Measurements from ENCODE around the gene GPX3. TPM values are rescaled to one million over a fixed set of nuclear protein-coding genes. Genes with fewer than 3 reads are reported as not detected.

Gene GPX3
- polyA plus RNA-seq, 1 donor: 45.0 TPM

DNA sequence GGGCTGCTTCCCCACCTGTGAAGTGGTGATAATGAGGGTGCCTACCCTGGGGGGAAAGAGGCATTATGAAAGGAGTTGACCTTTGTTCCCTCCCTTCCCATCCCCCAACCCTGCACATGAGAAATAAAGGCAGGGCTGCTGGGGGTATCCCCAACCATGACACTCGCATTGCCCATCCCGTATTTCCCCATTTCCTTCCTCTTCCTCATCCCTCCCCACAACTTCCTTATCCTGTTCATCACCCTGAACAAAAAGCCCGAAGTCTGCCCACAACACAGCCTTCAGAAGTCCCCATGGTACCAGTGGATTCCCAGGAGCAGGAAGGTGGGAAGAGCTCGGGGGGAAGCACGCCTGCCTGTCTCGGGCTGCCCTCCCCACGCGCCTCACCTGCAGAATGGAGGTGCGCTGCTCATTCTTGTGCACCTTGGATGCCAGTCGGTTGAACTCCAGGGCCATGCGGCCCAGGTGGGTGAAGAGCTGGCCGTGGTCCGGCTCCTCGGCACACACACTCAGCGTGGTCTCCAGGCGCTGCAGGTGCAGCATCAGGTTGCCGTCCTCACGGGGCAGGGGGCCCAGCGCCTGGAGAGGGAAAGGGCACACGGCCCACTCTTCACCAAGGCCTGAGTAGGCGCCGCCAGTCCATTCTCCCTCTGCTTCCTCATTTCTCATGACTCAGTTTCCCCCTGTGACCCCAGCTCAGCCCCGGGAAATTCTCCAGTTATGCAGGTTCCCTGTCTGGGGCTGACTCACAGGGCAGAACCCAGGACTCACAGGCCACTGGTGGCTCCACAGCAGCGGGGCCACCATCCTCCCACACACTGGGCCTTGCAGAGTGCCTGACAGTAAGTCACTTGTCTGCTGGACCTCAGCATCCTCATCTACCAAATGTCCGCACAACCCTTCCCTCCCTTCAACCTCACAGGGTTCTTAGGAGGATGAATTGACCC, 36.3 kb downstream of the GPX3 start:
- no peak for DNase-seq (ENCODE audit: low read depth)

DNA sequence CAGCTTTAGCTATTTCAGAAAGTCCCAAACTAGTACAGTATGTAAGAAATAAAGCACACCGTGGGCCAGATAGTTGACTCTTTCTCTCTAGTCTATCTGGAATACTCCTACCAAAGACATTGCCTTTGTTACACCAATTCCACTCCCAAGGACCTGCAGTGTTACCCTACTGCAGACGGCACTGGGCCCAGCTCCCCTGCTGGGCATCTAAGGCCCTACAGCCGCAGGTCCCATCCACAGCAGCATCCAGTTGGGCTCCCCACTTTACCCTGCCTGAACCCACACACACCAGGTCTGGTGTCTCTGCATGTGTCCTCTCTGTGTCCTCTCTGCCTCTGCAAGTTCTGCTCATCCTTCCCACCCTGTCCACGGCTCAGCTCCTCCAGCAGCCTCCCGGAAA, 37.9 kb downstream of the GPX3 start:
- DNase-seq (ENCODE audit: low read depth): no peak

DNA sequence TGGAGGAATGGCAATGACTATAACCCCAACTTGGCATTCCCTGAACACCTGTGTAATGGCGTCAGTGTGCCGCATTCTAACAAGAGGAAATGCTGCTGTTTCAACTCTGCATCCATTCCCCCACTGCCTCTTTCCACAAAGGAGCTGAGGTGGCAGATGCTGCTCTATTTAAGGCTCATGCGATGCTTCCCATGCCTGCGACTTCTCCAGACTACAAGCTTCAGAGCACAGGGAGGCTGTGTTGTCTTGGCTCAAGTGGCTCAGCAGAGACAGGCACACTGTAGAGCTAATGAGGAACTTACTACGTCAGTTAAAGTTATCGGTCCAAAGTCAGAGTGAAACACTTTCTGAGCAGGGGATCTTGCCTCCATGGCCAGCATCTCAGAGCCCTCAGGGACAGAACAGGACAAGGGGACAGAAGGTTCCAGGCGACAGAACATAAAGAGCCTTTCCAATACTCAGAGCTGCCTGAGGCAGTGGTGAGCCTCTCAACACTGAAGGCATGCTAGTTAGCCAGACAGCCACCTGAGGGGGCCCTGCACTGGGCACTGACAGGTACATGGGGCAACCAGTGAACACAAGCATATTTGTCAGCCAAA, 38.6 kb downstream of the GPX3 start:
- no peak for DNase-seq (ENCODE audit: low read depth)

DNA sequence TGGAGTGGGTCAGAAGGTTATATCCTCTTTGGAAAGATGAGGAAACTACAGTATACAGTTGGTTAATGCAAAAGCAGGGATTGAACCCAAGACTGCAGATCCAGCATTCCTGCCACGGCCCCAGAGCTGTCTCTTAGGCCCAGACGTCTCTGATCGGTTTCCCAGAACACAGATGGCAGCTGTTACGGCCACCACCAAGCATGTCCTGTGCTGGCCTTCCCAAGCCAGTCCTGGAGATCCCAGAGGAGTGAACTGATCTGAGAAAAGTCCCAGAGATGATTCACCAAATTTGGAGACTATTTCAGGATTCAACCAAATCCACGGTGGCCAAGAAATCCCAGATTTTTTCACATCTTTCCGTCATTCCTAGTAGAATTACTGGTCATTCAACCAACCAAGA, 40.4 kb downstream of the GPX3 start:
- no peak for DNase-seq (ENCODE audit: low read depth)

DNA sequence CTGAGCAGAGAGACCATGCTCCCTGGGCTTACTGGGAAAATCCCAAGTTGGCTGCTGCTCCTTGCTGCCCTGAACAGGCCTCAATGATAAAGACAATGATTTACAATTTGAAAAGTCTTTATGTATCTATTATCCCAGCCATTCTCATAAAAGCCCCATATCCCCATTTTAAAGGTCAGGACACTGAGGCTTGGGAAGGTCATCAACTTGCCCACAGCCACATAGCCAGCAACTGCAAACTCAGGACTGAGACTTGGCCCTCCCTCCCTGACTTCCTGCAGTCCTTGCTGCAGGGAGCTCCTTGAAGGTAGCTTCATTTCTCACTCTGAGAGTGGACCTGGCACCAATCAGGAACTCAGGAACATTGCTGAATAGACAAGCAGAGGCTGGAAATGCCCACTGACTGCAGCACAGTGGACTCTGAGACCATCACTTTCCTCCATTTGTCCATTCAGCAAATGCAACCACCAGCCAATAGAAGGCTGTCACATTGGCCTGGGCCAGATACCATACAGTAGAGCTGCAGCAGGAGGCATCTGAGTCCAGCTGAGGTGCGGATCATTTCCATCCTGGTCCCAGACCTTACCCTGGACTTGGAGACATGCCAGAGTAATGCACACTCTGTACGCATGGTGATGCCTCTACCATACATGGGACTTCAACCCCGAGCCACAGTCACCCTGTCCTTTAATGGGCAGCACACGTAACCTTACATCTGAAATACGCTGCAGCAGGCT, 42.2 kb downstream of the GPX3 start:
- no peak for DNase-seq (ENCODE audit: low read depth)

DNA sequence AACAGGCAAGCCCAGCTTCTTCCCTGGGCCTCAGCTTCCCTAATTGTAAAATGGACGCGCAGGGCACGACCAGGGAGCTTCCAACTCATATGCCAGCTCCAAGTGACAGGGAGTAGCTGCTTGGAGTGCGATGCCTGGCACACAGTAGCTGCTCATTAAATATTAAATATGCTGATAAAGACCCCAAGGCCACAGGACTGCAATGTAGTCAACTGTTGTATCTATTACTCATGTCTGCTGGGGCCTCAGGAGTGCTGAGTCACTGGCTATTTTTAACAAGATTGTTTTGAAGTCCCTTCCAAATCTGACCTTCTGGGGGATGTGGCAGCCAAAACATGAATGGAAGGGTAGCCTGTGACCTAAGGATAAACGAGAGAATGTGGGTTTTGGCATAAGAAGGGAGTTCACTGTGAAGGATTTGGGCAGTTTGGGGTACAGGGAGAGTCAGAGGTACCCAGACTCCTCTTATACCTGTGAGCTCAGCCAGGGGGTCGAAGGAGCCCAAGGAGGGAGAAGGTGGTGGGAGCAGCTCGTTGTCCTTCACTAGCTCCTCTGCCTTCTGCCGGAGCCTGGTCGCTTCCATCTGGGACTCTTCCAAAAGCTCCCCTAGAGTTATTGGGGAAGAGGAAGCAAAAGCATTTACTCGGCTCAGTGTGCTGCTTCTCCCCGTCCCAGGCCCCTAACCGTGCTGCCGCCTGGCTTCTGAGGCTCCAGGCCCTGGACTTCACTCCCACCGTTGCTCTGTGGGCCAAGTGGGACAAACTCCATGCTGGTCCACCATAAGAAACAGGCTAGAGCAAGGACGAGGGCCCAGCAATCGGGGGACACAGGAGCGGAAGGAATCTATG, 43.0 kb downstream of the GPX3 start:
- no peak for DNase-seq (ENCODE audit: low read depth)

DNA sequence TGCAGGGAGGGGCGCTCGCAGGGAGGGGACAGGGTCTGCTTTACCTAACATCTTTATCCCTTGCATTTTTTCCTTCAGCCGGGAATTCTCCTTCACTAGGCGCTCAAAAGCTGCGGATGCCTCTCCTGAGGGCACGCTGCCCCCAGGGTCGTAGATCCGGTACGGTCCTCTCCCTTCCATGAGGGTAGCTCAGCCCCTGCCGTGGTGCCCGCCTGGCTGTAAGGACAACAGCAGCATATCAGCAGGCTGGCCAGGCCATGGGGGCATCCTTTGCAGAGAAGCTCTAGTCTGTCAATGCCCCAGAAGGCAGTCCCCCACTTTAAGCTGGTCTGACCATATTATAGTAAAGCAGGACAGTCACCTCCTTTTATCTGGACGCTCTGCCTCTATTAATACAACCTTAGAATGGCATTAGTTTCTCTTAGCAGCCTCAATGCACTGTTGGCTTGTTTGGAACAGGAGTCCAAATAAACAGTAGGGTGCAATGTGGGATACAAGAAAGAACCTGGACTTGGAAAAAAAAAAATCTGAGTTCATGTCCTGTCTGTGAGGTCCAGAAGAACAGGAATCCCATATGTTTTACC, 44.6 kb downstream of the GPX3 start:
- no peak for DNase-seq (ENCODE audit: low read depth)

DNA sequence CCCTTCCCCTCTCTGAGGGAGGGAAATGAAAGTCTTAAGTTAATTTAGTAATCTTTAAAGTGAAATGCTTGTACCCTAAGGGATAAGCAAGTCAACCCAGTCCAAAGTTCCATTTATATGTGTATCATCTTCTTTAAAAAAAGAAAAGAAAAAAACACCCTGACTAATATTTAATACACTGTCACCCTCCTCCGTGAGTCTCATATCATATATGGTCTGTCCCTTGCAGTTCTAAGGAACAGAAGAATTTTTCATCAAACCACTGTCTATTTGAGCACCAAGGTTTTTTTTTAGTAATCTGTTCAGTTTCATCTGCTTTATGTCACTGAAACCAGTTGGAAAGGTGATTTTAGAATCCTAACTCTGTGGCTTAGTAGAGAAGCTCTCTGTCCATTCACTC, 45.2 kb downstream of the GPX3 start:
- no peak for DNase-seq (ENCODE audit: low read depth)

DNA sequence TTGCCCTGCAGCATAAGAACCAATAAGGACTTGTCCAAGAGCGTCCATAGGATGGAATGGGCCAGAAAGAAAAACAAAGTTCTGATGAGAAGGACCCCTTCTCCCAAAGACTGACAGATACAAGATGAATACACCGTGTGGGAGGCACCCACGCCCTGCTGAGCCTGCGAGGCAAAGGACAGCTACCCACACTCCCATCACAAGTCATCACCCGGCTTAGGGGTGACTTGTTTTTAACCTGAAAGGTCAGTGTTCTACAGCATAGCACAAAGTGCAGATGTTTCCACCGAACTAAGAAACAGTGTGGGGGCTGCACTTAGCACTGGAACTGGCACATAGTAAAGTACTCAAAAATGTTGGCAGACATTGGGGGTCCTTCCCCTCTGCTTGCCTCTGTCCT, 46.5 kb downstream of the GPX3 start:
- no peak for DNase-seq (ENCODE audit: low read depth)

DNA sequence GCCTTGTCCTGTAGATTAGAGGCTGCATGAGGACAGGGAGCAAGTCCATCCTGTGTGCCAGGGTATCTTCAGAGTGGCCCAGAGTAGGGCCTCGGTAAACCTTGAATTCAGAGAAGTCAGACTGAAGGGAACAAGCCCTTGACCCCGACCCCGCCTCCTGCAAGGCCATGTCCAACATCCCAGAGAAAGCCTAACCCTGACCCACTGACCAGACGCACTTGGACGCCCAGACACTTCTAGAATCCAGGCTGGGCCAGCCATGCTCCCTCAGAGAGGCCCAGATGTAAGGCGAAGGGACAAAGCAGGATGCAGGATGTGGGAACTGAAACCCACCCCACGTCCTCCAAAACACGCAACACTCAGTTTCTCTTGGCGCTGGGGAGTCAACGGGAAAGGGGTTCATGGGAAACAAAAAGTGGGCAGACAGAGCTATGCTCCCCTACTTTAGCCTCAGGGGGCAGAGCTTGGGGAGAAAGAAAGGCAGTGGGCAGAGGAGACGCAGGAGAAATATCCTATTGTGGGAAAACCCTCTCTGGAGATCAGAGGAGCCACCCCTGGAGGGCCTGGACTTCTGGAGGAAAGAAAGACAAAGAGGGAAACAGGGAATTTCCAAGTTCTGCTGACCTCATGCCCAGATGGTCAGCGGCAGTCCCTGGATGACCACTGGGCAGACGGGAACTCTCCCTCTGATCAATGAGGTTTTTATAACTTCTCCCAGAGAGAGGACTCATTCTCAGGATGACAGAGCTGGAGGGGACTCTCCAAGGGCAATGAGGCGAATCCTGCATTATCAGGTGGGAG, 47.4 kb downstream of the GPX3 start:
- no peak for DNase-seq (ENCODE audit: low read depth)

DNA sequence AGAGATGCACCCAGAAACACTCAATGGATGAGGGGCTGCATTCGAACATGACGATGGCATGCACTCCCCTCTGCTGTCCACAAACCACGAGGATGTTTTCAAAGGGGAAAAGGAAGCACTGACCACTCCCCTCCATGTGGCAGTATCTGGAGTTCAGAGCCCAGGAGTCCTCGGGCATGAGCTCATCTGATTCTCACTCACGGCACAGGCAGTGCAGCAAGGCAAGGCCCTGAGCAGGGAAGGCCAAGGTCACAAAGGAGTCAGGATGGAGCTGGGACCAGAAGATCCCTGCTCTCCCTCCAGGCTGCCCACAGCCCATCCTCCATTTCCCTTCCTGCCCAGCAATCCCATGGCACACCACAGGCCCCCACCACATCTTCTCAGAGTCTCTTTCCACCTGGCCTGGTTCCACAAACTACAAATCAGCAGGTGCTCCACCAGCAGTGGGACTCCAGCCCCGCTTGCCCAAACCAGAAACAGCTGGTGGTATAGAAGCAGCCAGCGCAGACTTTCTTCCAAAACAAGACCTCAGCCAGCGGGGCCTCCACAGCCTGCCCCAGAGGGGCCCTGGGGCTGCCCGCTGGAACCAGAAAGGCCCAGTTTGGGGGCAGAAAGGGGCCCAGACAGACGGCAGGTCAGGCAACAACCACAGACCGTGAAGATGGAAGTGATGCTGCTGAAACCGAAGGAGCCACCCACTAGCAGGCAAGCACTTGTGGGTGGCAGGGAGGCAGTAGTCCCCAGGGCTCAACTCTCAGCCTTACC, 48.2 kb downstream of the GPX3 start:
- DNase-seq (ENCODE audit: low read depth): no peak

DNA sequence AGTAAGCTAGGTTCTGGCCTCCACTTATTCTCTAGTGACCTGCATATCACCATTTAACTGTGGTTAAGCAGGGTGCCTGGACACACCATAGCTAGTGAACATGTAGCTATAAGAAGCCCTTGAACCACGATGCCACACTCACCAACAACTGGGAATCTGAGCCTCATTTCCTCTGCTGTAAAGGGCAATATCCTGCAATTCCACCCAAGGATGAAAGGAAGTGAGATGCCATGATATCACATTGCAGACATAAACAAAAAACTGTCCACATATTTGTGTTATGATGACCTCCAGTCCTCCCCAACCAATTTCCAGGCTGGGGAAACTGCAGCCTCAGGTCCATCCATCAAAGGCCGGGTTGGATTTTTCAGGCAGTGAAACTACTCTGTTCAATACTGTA, 50.1 kb downstream of the GPX3 start:
- DNase-seq (ENCODE audit: low read depth): no peak

DNA sequence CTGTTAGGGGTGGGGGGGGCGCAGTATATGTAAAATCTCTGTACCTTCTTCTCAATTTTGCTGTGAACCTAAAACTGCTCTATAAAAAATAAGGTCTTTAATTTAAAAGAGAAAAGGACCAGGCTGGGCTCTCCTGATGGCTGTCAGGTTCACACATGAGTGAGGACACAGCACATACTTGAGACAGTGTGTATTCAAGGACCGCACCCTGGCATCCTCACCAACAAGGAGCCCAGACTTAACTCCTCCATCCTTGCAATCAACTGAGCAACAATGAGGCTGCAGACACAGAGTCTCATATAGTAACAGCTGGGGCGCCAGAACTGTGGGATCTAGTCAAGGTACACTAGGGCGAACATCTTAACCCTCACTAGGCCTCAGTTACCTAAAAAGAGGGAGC, 50.6 kb downstream of the GPX3 start:
- DNase-seq (ENCODE audit: low read depth): no peak

DNA sequence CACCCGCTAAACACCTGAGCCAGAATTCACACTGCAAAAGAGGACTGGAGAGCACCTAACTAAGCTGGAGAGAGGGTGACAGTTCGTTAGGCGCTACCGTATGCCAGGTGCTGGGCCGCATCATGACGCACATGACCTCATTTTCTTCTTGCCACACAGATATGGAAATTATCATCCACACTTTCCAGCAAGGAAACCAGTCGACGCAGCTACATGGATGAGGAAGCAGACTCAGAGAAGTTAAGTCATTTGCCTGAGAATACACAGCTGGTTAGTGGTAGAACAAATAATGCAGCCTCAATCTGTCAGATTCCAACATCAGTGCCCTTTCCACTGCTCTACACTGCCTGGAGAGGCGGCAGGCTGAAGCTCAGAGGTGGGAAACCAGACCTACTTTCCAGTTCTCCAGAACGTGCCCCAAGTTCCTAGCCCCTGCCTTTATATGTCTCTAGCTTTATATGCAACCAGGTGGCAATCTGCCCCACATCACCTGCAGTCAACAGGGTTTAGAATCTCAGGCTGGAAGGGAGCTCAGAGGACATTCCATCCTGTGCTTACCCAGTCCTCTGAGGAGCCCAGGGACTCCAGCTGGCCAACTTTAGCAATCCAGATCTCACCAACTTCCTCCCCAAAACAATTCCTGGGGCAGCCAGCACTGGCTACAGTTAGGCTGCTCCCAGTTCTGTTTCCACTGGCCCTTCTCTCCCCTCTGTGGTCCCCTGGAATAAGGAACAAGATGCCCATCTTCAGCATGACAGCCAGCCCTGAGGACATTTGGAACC, 51.6 kb downstream of the GPX3 start:
- no peak for DNase-seq (ENCODE audit: low read depth)

DNA sequence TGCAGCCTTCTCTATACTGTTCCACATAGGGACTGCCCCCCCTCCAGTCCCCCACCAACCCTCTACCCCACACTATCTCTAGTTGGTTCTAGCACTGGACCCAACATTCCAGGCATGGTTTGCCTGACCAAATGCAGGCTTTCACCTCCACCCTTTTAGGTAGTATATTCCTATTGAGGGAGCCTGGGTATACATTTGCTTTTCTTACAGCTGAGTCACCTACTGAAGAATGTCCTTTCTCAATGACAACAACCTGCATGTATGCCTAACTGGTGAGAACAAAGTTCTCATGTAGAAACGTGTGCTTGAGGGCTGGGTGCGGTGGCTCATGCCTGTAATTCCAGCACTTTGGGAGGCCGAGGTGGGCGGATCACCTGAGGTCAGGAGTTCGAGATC, 52.2 kb downstream of the GPX3 start:
- no peak for DNase-seq (ENCODE audit: low read depth)

DNA sequence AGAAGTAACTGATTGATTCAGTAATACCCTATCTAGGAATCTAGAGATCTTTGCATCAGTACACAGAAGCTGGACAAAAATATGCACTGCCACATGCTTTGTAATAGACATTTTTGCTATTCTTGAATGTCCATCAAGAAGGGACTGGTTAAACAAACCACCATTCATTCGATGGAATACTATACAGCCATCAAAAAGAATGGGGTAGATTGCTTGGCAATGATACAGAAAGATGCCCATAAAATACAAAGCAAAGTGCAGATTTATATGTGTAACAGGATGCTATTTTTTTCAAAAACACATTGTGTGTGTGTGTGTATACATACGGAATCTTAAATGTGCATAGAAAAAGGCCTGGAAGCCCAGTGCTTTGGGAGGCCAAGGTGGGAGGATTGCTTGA, 52.9 kb downstream of the GPX3 start:
- DNase-seq (ENCODE audit: low read depth): no peak

DNA sequence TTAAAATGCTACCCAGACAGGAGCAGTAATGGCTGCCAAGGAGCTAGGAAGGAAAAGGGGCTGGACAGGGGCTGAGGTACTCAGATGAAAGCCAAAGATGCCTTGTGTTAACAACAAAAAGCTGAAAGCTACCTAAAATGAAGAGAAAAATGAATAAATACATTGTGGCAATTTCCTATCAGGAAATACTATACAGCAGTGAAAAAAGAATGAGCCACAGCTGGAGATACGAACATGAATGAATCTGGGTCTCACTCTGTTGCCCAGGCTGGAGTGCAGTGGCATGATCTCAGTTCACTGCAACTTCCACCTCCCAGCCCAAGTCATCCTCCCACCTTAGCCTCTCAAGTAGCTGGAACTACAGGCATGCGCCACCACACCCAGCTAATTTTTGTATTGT, 54.2 kb downstream of the GPX3 start:
- no peak for DNase-seq (ENCODE audit: low read depth)

DNA sequence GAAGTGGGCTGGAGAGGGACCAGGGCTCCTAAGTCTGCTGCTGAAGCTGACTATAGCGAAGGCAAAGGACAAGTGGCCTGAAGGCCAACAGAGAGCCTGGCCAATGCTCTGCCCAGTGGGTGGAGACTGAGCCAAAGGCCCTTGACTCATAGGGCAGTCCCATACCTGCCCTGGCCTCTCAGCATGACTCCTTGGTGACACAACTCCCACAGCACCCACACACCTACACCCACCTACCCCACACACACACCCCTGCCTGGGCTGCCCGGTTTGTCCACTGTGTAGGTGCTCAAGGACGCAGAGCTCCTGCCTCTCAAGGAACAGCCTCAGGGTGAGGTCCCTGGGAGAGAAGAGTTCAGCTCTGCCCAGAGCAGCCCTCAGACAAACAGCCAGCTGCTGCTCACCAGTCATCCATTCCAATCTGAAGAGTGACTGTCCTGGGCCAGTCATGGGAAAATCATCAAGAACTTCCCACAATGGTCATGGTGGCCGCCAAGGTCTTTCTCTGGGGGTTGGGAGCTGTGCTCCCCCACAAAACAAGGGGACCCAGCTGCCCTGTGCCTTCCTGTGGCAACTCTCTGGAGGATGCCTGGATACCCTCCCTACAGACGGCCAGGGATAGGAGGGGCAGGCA, 55.4 kb downstream of the GPX3 start:
- no peak for DNase-seq (ENCODE audit: low read depth)

DNA sequence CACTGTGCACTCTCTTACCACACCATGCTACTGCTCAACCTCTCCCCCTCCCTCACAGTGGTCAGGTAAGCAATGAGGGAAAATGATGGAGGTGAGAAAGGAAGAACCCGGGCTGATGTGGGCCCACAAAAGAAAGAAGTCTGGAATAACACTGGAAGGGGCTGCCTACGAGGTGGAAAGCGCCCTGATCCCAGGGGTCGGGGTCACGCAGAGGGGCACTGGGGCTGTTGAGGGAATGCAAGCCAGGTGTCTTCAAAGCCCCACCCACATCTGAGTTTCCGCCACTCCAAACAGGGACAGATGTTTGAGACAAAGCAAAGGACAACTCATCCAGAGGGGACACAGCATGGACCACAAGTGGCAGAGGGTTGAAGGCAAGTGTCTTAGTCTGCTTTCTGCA, 56.2 kb downstream of the GPX3 start:
- DNase-seq (ENCODE audit: low read depth): no peak
